ENCODE results near the gene GPSM3. TPM values are rescaled to one million over a fixed set of nuclear protein-coding genes. Genes with fewer than 3 reads are reported as not detected.
A peak's percentile ranks its signal among the peaks of the same experiment; 100 is the strongest.
"Not testable (repeated sequence)": the region's sequence is repeated elsewhere in the genome, so short reads cannot be mapped to it uniquely, and the experiment has no call there.

Gene GPSM3
- total and polyA plus RNA-seq, 2 experiments from 2014 or later, result 5.4 to 7.3 TPM

DNA sequence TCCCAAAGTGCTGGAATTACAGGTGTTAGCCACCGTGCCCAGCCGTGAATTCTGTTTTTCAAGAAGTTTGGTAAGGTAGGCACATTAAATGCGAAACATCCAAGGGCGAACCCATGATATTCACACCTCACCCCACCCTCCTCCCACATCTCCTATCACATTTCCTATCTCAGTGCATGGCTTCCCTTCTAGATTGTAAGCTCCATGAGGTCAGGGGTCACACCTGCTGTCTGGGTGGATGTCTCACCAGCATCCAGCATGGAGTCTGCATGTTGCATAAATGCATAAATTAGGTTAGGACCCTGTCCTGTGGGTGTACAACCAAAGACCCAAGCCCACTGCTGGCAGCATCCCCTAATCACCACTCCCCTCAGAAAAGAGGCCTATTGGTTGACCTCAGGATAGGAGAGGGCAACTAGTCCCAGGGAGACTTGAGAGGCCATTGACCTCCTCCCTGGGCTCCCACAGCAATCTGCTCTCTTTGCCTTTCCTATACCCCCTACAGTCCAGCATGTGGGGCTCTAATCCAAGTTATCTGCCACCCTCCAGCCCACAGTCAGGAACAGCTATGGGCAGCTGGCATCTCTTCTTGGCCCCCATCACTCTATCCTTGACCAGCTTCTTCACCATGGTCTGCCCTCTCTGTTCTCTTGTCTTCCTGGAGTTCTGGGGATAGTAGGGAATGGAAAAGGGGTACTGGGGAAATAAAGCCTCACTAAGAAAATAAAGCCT is 44.9 kb downstream of the GPSM3 start:
- 95 to 97% methylated on average over 4 of the region's 4 CpGs for WGBS, 2 experiments (ENCODE audit: low coverage in 1 of 2, low lambda C conversion rate in 2 of 2, missing lambda C conversion rate in 2 of 2)
- Histone ChIP-seq H3K4me3 (no peak overlapping the region), H3K36me3 (ENCODE audit: low read depth) (peaks cover 4% of the 10 kb centered on the region; the same call in 1 of the 2 replicates), H3F3A (ENCODE audit: insufficient read depth) (0 out of 2 replicates have a peak, but pooled peaks cover 1% of the 10 kb centered on the region), H3K4me2 (ENCODE audit: unreplicated experiment) (no peak overlapping the region), H3K79me2 (ENCODE audit: insufficient read depth) (peaks cover 4% of the 10 kb centered on the region; the same call in 1 of the 2 replicates), H3K9me3 (ENCODE audit: low read depth) (no peaks in the 10 kb centered on the region), H3K27me3 (replicated peaks; ENCODE audit: insufficient read depth) (no peaks in the 10 kb centered on the region), H3K4me1 (ENCODE audit: insufficient read depth) (peaks cover 7% of the 10 kb centered on the region), H4K20me1 (ENCODE audit: insufficient read depth) (no peaks in the 10 kb centered on the region), H3K9me2 (ENCODE audit: insufficient read depth) (no peaks in the 10 kb centered on the region), H3K27ac (no peak overlapping the region), H2AFZ (no peak overlapping the region), H3K9ac (no peak overlapping the region)
- TF ChIP-seq EZH2phosphoT487 (IDR thresholded peaks at IDR 0.05; ENCODE audit: insufficient read depth, low read depth) (no peak), EZH2 (IDR thresholded peaks at IDR 0.05; ENCODE audit: insufficient read depth, poor library complexity, severe bottlenecking) (no peak)
- in situ Hi-C loops (cut with MboI), result no loop called here
- DNase-seq, result no peak

DNA sequence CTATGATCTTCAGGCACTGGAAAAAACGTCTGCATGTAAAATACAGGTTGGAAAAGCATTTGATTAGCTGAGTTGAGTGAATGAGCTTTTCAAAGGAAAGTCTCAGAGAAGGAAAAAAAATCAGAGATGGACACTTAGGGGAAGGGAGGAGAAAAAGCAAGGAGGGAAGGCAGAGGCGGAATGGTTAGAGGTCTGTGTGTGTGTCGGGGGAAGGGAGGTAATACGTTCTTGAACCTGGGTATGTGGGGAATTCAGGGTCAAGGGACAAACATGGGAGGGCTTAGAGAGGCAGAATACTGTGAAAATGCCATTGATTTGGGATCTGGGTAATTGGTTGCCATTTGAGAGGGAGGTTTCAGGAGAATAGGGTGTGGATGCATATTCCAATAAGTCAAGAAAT is 45.8 kb downstream of the GPSM3 start:
- 69 to 73% methylated on average over 4 of the region's 4 CpGs for WGBS, 2 experiments (ENCODE audit: low coverage in 1 of 2, low lambda C conversion rate in 2 of 2, missing lambda C conversion rate in 2 of 2)
- H3K36me3 ChIP-seq (ENCODE audit: low read depth), result peaks cover 4% of the 10 kb centered on the region; the same call in 1 of the 2 replicates
- TF ChIP-seq EZH2 (IDR thresholded peaks at IDR 0.05; ENCODE audit: insufficient read depth, poor library complexity, severe bottlenecking), result no peak
- TF ChIP-seq EZH2phosphoT487 (IDR thresholded peaks at IDR 0.05; ENCODE audit: insufficient read depth, low read depth), result no peak
- in situ Hi-C loops (cut with MboI), result no loop called here
- no peaks in the 10 kb centered on the region for H3K79me2 ChIP-seq (ENCODE audit: insufficient read depth)
- H4K20me1 ChIP-seq (ENCODE audit: insufficient read depth), result no peaks in the 10 kb centered on the region
- no peaks in the 10 kb centered on the region for H3F3A ChIP-seq (ENCODE audit: insufficient read depth)
- H3K27ac ChIP-seq, result no peak overlapping the region
- no peak for DNase-seq
- H3K9me3 ChIP-seq (ENCODE audit: low read depth), result no peaks in the 10 kb centered on the region
- H3K4me1 ChIP-seq (ENCODE audit: insufficient read depth), result no peaks in the 10 kb centered on the region
- H2AFZ ChIP-seq, result 0 out of 2 replicates have a peak overlapping the region, but pooled peaks have one; percentile 28
- H3K9ac ChIP-seq, result no peak overlapping the region
- no peak overlapping the region for H3K4me2 ChIP-seq (ENCODE audit: unreplicated experiment)
- no peaks in the 10 kb centered on the region for H3K9me2 ChIP-seq (ENCODE audit: insufficient read depth)
- H3K4me3 ChIP-seq, result no peak overlapping the region
- no peaks in the 10 kb centered on the region for H3K27me3 ChIP-seq (replicated peaks; ENCODE audit: insufficient read depth)

DNA sequence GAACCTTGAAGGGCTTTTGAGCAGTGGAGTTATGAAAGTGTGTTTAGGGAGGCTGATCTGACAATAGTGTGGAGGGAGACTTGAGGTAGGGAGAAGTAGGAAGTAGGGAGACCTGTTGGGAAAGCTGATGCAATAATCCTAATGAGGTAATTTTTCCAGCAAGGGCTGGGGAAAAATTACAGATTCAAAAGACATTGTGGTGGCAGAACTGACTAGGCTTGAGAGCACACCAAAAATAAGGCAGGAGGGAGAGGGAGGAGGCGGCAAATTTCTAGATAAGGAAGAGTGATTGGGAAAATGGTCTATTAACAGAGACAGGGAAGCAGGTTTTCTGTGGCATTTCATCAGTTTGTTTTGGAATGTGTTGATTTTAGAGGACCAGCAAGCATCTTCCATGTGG is 46.2 kb downstream of the GPSM3 start:
- 94 to 100% methylated on average over 1 of the region's 1 CpG for WGBS, 2 experiments (ENCODE audit: low coverage in 1 of 2, low lambda C conversion rate in 2 of 2, missing lambda C conversion rate in 2 of 2)
- no peaks in the 10 kb centered on the region for H3K79me2 ChIP-seq (ENCODE audit: insufficient read depth)
- peaks cover 4% of the 10 kb centered on the region; the same call in 1 of the 2 replicates for H3K36me3 ChIP-seq (ENCODE audit: low read depth)
- no peaks in the 10 kb centered on the region for H3K27me3 ChIP-seq (replicated peaks; ENCODE audit: insufficient read depth)
- H4K20me1 ChIP-seq (ENCODE audit: insufficient read depth), result no peaks in the 10 kb centered on the region
- H3F3A ChIP-seq (ENCODE audit: insufficient read depth), result no peaks in the 10 kb centered on the region
- H3K27ac ChIP-seq, result no peak overlapping the region
- 0 out of 2 replicates have a peak overlapping the region, but pooled peaks have one; percentile 28 for H2AFZ ChIP-seq
- no peak overlapping the region for H3K4me2 ChIP-seq (ENCODE audit: unreplicated experiment)
- no peak overlapping the region for H3K4me3 ChIP-seq
- in situ Hi-C loops (cut with MboI), result no loop called here
- TF ChIP-seq EZH2 (IDR thresholded peaks at IDR 0.05; ENCODE audit: insufficient read depth, poor library complexity, severe bottlenecking), result no peak
- TF ChIP-seq EZH2phosphoT487 (IDR thresholded peaks at IDR 0.05; ENCODE audit: insufficient read depth, low read depth), result no peak
- H3K9ac ChIP-seq, result no peak overlapping the region
- H3K9me2 ChIP-seq (ENCODE audit: insufficient read depth), result no peaks in the 10 kb centered on the region
- peak; percentile 21 for DNase-seq
- no peaks in the 10 kb centered on the region for H3K4me1 ChIP-seq (ENCODE audit: insufficient read depth)
- no peaks in the 10 kb centered on the region for H3K9me3 ChIP-seq (ENCODE audit: low read depth)

DNA sequence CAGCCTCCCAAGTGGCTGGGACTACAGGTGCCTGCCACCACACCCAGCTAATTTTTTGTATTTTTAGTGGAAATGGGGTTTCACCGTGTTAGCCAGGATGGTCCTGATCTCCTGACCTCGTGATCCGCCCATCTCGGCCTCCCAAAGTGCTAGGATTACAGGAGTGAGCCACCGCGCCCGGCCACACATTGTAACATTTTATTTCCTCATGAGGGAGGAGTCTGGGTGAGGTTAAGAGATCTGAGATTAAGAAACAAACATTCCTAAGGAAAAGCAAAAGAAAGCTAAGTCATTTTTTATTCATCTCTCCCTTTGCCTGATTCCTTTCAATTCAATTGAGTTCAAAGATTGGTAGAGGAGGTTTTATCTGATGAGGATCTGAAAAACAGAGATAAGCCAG is 48.2 kb downstream of the GPSM3 start:
- in situ Hi-C loops (cut with MboI); H2AFZ ChIP-seq; H3K4me1 ChIP-seq (ENCODE audit: insufficient read depth); H3K27ac ChIP-seq; H3F3A ChIP-seq (ENCODE audit: insufficient read depth); H3K4me2 ChIP-seq (ENCODE audit: unreplicated experiment); DNase-seq; H3K79me2 ChIP-seq (ENCODE audit: insufficient read depth); H3K36me3 ChIP-seq (ENCODE audit: low read depth); H3K9ac ChIP-seq; H3K9me2 ChIP-seq (ENCODE audit: insufficient read depth); H3K9me3 ChIP-seq (ENCODE audit: low read depth); H3K4me3 ChIP-seq; H4K20me1 ChIP-seq (ENCODE audit: insufficient read depth); H3K27me3 ChIP-seq (replicated peaks; ENCODE audit: insufficient read depth): not testable (repeated sequence)
- 80 to 82% methylated on average over 7 of the region's 7 CpGs for WGBS, 2 experiments (ENCODE audit: low coverage in 1 of 2, low lambda C conversion rate in 2 of 2, missing lambda C conversion rate in 2 of 2)

Small RNA genes lying within 50 kb of the gene (microRNA-seq; reads per million reads assigned to microRNA genes)
- 2.0 reads per million for gene MIR6721 (ENCODE audit: borderline number of aligned reads)
- gene MIR6833 (ENCODE audit: borderline number of aligned reads), result not detected

Small RNA genes lying within 50 kb of the gene (small RNA-seq; reads per million reads assigned to genes)
- gene AL662884.1 (ENCODE audit: low read depth, low replicate concordance), result not detected
- gene MIR6833 (ENCODE audit: low read depth, low replicate concordance), result not detected

Other genes starting within 250 kb of the GPSM3 start
- 4.4 and 7.3 TPM in 2 replicates for gene CFB, start 246.5 kb downstream of the GPSM3 start, total RNA-seq (2014; rRNA removed; shearing (Covaris generic))
- gene CFB, start 246.5 kb downstream of the GPSM3 start, polyA plus RNA-seq (2016; fragmentation: Nextera tagmentation; extraction: Ambion mirVana), result 3.4 and 3.9 TPM in 2 replicates
- gene NELFE, start 233.7 kb downstream of the GPSM3 start, total RNA-seq (2014; rRNA removed; shearing (Covaris generic)), result 62.9 and 77.9 TPM in 2 replicates
- 108 and 114 TPM in 2 replicates for gene NELFE, start 233.7 kb downstream of the GPSM3 start, polyA plus RNA-seq (2016; fragmentation: Nextera tagmentation; extraction: Ambion mirVana)
- gene SKIC2, start 233.5 kb downstream of the GPSM3 start, total RNA-seq (2014; rRNA removed; shearing (Covaris generic)), result 54.9 and 65.4 TPM in 2 replicates
- gene SKIC2, start 233.5 kb downstream of the GPSM3 start, polyA plus RNA-seq (2016; fragmentation: Nextera tagmentation; extraction: Ambion mirVana), result 46.9 and 47.7 TPM in 2 replicates
- 24.2 and 31.0 TPM in 2 replicates for gene DXO, start 220.5 kb downstream of the GPSM3 start, total RNA-seq (2014; rRNA removed; shearing (Covaris generic))
- gene DXO, start 220.5 kb downstream of the GPSM3 start, polyA plus RNA-seq (2016; fragmentation: Nextera tagmentation; extraction: Ambion mirVana), result 23.3 and 26.6 TPM in 2 replicates
- gene C4A, start 210.6 kb downstream of the GPSM3 start, total RNA-seq (2014; rRNA removed; shearing (Covaris generic)), result 4.8 and 5.3 TPM in 2 replicates
- 1.3 and 2.4 TPM in 2 replicates for gene C4A, start 210.6 kb downstream of the GPSM3 start, polyA plus RNA-seq (2016; fragmentation: Nextera tagmentation; extraction: Ambion mirVana)
- 4.5 and 6.4 TPM in 2 replicates for gene C4B, start 177.8 kb downstream of the GPSM3 start, total RNA-seq (2014; rRNA removed; shearing (Covaris generic))
- gene C4B, start 177.8 kb downstream of the GPSM3 start, polyA plus RNA-seq (2016; fragmentation: Nextera tagmentation; extraction: Ambion mirVana), result 1.1 and 2.6 TPM in 2 replicates
- not detected in 2 replicates for gene CYP21A2, start 154.2 kb downstream of the GPSM3 start, total RNA-seq (2014; rRNA removed; shearing (Covaris generic))
- not detected in 2 replicates for gene CYP21A2, start 154.2 kb downstream of the GPSM3 start, polyA plus RNA-seq (2016; fragmentation: Nextera tagmentation; extraction: Ambion mirVana)
- gene TNXB, start 83.3 kb downstream of the GPSM3 start, total RNA-seq (2014; rRNA removed; shearing (Covaris generic)), result 23.5 and 23.8 TPM in 2 replicates
- 5.2 TPM in 2 replicates for gene TNXB, start 83.3 kb downstream of the GPSM3 start, polyA plus RNA-seq (2016; fragmentation: Nextera tagmentation; extraction: Ambion mirVana)
- gene ATF6B, start 64.4 kb downstream of the GPSM3 start, total RNA-seq (2014; rRNA removed; shearing (Covaris generic)), result 33.3 and 37.3 TPM in 2 replicates
- 51.7 and 54.1 TPM in 2 replicates for gene ATF6B, start 64.4 kb downstream of the GPSM3 start, polyA plus RNA-seq (2016; fragmentation: Nextera tagmentation; extraction: Ambion mirVana)
- 2.9 and 5.3 TPM in 2 replicates for gene FKBPL, start 62.4 kb downstream of the GPSM3 start, total RNA-seq (2014; rRNA removed; shearing (Covaris generic))
- gene FKBPL, start 62.4 kb downstream of the GPSM3 start, polyA plus RNA-seq (2016; fragmentation: Nextera tagmentation; extraction: Ambion mirVana), result 6.2 and 6.9 TPM in 2 replicates
- gene PRRT1, start 40.7 kb downstream of the GPSM3 start, total RNA-seq (2014; rRNA removed; shearing (Covaris generic)), result 1.2 TPM in 1 of 2 replicates, not detected in the other
- 2.1 and 2.2 TPM in 2 replicates for gene PRRT1, start 40.7 kb downstream of the GPSM3 start, polyA plus RNA-seq (2016; fragmentation: Nextera tagmentation; extraction: Ambion mirVana)
- gene PPT2, start 38.5 kb downstream of the GPSM3 start, total RNA-seq (2014; rRNA removed; shearing (Covaris generic)), result 12.8 and 16.2 TPM in 2 replicates
- 10.3 and 14.3 TPM in 2 replicates for gene PPT2, start 38.5 kb downstream of the GPSM3 start, polyA plus RNA-seq (2016; fragmentation: Nextera tagmentation; extraction: Ambion mirVana)
- 2.2 and 6.2 TPM in 2 replicates for gene EGFL8, start 28.0 kb downstream of the GPSM3 start, total RNA-seq (2014; rRNA removed; shearing (Covaris generic))
- gene EGFL8, start 28.0 kb downstream of the GPSM3 start, polyA plus RNA-seq (2016; fragmentation: Nextera tagmentation; extraction: Ambion mirVana), result 2.6 and 3.8 TPM in 2 replicates
- 57.2 and 71.2 TPM in 2 replicates for gene AGPAT1, start 16.6 kb downstream of the GPSM3 start, total RNA-seq (2014; rRNA removed; shearing (Covaris generic))
- 36.9 and 39.7 TPM in 2 replicates for gene AGPAT1, start 16.6 kb downstream of the GPSM3 start, polyA plus RNA-seq (2016; fragmentation: Nextera tagmentation; extraction: Ambion mirVana)
- gene RNF5, start 14.2 kb downstream of the GPSM3 start, total RNA-seq (2014; rRNA removed; shearing (Covaris generic)), result 48.1 and 48.2 TPM in 2 replicates
- 58.8 and 63.2 TPM in 2 replicates for gene RNF5, start 14.2 kb downstream of the GPSM3 start, polyA plus RNA-seq (2016; fragmentation: Nextera tagmentation; extraction: Ambion mirVana)
- gene AGER, start 8.4 kb downstream of the GPSM3 start, total RNA-seq (2014; rRNA removed; shearing (Covaris generic)), result 0.22 TPM in 1 of 2 replicates, not detected in the other
- gene AGER, start 8.4 kb downstream of the GPSM3 start, polyA plus RNA-seq (2016; fragmentation: Nextera tagmentation; extraction: Ambion mirVana), result 1.2 and 1.4 TPM in 2 replicates
- 25.4 and 27.6 TPM in 2 replicates for gene PBX2, start 2.4 kb downstream of the GPSM3 start, total RNA-seq (2014; rRNA removed; shearing (Covaris generic))
- 2.6 and 3.1 TPM in 2 replicates for gene PBX2, start 2.4 kb downstream of the GPSM3 start, polyA plus RNA-seq (2016; fragmentation: Nextera tagmentation; extraction: Ambion mirVana)
- gene NOTCH4, start 31.4 kb upstream of the GPSM3 start, total RNA-seq (2014; rRNA removed; shearing (Covaris generic)), result 0.38 and 0.65 TPM in 2 replicates
- gene NOTCH4, start 31.4 kb upstream of the GPSM3 start, polyA plus RNA-seq (2016; fragmentation: Nextera tagmentation; extraction: Ambion mirVana), result 1.2 TPM in 2 replicates
- not detected in 2 replicates for gene TSBP1, start 179.3 kb upstream of the GPSM3 start, total RNA-seq (2014; rRNA removed; shearing (Covaris generic))
- not detected in 2 replicates for gene TSBP1, start 179.3 kb upstream of the GPSM3 start, polyA plus RNA-seq (2016; fragmentation: Nextera tagmentation; extraction: Ambion mirVana)
- not detected in 2 replicates for gene BTNL2, start 214.5 kb upstream of the GPSM3 start, total RNA-seq (2014; rRNA removed; shearing (Covaris generic))
- gene BTNL2, start 214.5 kb upstream of the GPSM3 start, polyA plus RNA-seq (2016; fragmentation: Nextera tagmentation; extraction: Ambion mirVana), result not detected in 2 replicates
- gene HLA-DRA, start 247.2 kb upstream of the GPSM3 start, total RNA-seq (2014; rRNA removed; shearing (Covaris generic)), result 0.89 TPM in 1 of 2 replicates, not detected in the other
- gene HLA-DRA, start 247.2 kb upstream of the GPSM3 start, polyA plus RNA-seq (2016; fragmentation: Nextera tagmentation; extraction: Ambion mirVana), result 0.80 and 2.0 TPM in 2 replicates

All from GM23248 (cell line).